ENCODE measurements around the gene TSSC4.

The TSSC4 gene

GRCh38 chr11:2448661-2449547, 48.4 kb downstream of the TSSC4 start:
- no peak for TF ChIP-seq CTCF (conservative IDR thresholded peaks at IDR 0.05; ENCODE audit: low read depth)
- ChIA-PET POLR2A (ENCODE audit: low non-redundant PET) (no interaction called here), CTCF (no interaction called here)
- no peak overlapping the region for H3K27ac ChIP-seq
- no peak for DNase-seq (ENCODE audit: low spot score)

GRCh38 chr11:2449548-2450320, 49.2 kb downstream of the TSSC4 start:
- CTCF ChIA-PET, result no interaction called here
- H3K27ac ChIP-seq, result no peak overlapping the region
- TF ChIP-seq CTCF (conservative IDR thresholded peaks at IDR 0.05; ENCODE audit: low read depth), result no peak
- DNase-seq (ENCODE audit: low spot score), result no peak
- POLR2A ChIA-PET (ENCODE audit: low non-redundant PET), result interaction anchor here (0.7 kb wide), 1 partner anchor 9 kb away, joined by 3 read pairs; no protein-coding TSS in a partner anchor

GRCh38 chr11:2450321-2451041, 49.9 kb downstream of the TSSC4 start:
- TF ChIP-seq CTCF (conservative IDR thresholded peaks at IDR 0.05; ENCODE audit: low read depth), result no peak
- ChIA-PET CTCF (no interaction called here), POLR2A (ENCODE audit: low non-redundant PET) (interaction anchor here (0.7 kb wide), 1 partner anchor 9 kb away, joined by 3 read pairs; no protein-coding TSS in a partner anchor)
- DNase-seq (ENCODE audit: low spot score), result no peak
- no peak overlapping the region for H3K27ac ChIP-seq

GRCh38 chr11:2451336-2451735, 50.8 kb downstream of the TSSC4 start:
- no peak overlapping the region for H3K27ac ChIP-seq
- no peak for DNase-seq (ENCODE audit: low spot score)
- POLR2A ChIA-PET (ENCODE audit: low non-redundant PET), result no interaction called here
- TF ChIP-seq CTCF (conservative IDR thresholded peaks at IDR 0.05; ENCODE audit: low read depth), result no peak
- CTCF ChIA-PET, result interaction anchor here (0.6 kb wide), 1 partner anchor 441 kb away, joined by 4 read pairs; no protein-coding TSS in a partner anchor

GRCh38 chr11:2451916-2452315, 51.4 kb downstream of the TSSC4 start:
- no peak for DNase-seq (ENCODE audit: low spot score)
- ChIA-PET CTCF (interaction anchor here (0.6 to 1.2 kb wide), 2 partner anchors 80 to 441 kb away, joined by 4 to 8 read pairs; no protein-coding TSS in a partner anchor), POLR2A (ENCODE audit: low non-redundant PET) (no interaction called here)
- no peak overlapping the region for H3K27ac ChIP-seq
- TF ChIP-seq CTCF (conservative IDR thresholded peaks at IDR 0.05; ENCODE audit: low read depth), result no peak

Measured in RWPE1 (cell line).